Dendritic cell treated with granulocyte-macrophage colony-stimulating factor and Interleukin-4, amounts not matched to agents 40 ng/mL and 50 ng/mL, for 4 days (primary cell): ENCODE data around the gene IGFN1.

Experiments used
- H3K27ac Mint-ChIP-seq: one replicate; pipeline ENCODE4 v1.8.0; 2022; ENCODE audit warnings: mild to moderate bottlenecking, mixed read lengths
- H3K27me3 Mint-ChIP-seq: one replicate; pipeline ENCODE4 v1.8.0; 2022; ENCODE audit warnings: mild to moderate bottlenecking, mixed read lengths
- H3K36me3 Mint-ChIP-seq: one replicate; pipeline ENCODE4 v1.8.0; 2022; ENCODE audit warnings: low read depth, mixed read lengths
- H3K4me1 Mint-ChIP-seq: one replicate; pipeline ENCODE4 v1.8.0; 2022; ENCODE audit warnings: low read depth, mixed read lengths
- H3K4me3 Mint-ChIP-seq: one replicate; pipeline ENCODE4 v1.8.0; 2022; ENCODE audit warnings: mild to moderate bottlenecking, moderate library complexity, mixed read lengths
- H3K9me3 Mint-ChIP-seq: one replicate; pipeline ENCODE4 v1.8.0; 2022; ENCODE audit warnings: mixed read lengths
- intact Hi-C: fragments of 100-400 bp; cut with micrococcal nuclease; formaldehyde crosslinking; loops from one replicate; pipeline ENCODE4 v1.15.0; 2022

The IGFN1 gene

DNA sequence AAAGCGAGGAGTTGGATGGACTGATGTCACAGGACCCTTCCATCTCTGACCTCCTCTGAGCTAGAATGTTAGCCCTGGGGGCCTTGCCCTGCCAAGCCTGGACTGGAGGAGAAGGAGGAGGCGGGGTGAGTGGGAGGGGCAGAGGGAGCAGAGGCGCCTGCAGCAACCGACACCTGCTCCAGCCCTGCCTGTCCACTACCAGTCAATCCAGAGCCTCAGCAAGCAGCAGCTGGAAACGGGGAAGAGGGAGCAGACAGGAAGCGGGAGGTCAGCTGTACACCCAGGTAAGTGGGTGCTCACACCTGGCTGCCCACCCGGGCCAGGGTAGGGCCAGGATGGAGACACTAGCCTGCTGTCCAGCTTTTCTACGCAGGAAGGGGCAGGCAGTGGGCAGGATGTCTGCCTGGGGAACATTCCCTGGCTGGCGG lies at the start of gene IGFN1:
IGFN1 (plus strand) TSS at position 201 of the 428 bp plus-strand sequence. CDS start 2,470 bp downstream, outside the sequence.
- no peaks in the 10 kb centered on the region for H3K4me1 Mint-ChIP-seq
- H3K36me3 Mint-ChIP-seq = no peaks in the 10 kb centered on the region
- H3K27ac Mint-ChIP-seq = no peak within 1 kb of the TSS
- peaks cover 17% of the 10 kb centered on the region for H3K27me3 Mint-ChIP-seq
- intact Hi-C loops = no loop called here
- no peaks in the 10 kb centered on the region for H3K9me3 Mint-ChIP-seq
- no peak within 1 kb of the TSS for H3K4me3 Mint-ChIP-seq

DNA sequence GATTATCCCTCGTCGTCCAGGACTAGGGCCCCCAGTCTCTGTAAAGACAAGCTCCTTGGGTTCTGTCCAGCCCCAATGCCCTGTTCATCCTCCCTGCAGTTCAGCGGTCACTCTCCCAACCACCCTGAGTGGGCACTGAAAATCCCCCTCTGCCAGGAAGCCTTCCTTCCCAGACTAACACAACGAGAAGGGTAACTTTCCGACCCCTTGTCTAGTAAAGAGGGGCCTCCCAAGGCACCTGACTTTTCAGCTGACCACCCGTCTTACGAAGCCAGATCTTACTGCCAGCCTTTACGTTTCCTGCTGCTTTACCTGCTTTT lies 49.7 kb upstream of the IGFN1 start:
- H3K27ac Mint-ChIP-seq = no peak overlapping the region
- no peaks in the 10 kb centered on the region for H3K9me3 Mint-ChIP-seq
- intact Hi-C loops = no loop called here
- H3K27me3 Mint-ChIP-seq = no peaks in the 10 kb centered on the region
- no peak overlapping the region for H3K4me3 Mint-ChIP-seq
- peaks cover 86% of the 10 kb centered on the region for H3K36me3 Mint-ChIP-seq
- no peaks in the 10 kb centered on the region for H3K4me1 Mint-ChIP-seq

DNA sequence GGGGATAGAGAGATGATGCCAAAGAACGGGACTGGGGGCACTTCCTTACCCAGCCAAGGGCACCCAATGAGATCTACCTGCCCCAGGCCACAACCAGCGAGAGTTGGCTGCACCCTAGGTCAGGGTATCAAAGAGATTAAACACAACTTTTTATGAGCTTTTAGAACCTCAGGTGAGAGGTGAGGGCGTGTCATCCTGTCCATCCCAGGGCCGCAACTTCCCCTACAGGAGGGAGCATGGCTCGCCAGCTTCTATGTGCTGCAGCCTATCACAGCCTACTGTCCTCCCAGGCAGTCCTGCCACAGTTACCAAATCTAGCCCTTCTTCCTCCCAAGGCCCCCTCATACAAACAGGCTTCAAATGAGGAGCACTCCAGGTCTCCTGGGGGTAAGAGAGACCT lies 49.2 kb upstream of the IGFN1 start:
- peaks cover 87% of the 10 kb centered on the region for H3K36me3 Mint-ChIP-seq
- H3K27me3 Mint-ChIP-seq = no peaks in the 10 kb centered on the region
- no peak overlapping the region for H3K4me3 Mint-ChIP-seq
- H3K9me3 Mint-ChIP-seq = no peaks in the 10 kb centered on the region
- no peak overlapping the region for H3K27ac Mint-ChIP-seq
- intact Hi-C loops = no loop called here
- no peaks in the 10 kb centered on the region for H3K4me1 Mint-ChIP-seq

DNA sequence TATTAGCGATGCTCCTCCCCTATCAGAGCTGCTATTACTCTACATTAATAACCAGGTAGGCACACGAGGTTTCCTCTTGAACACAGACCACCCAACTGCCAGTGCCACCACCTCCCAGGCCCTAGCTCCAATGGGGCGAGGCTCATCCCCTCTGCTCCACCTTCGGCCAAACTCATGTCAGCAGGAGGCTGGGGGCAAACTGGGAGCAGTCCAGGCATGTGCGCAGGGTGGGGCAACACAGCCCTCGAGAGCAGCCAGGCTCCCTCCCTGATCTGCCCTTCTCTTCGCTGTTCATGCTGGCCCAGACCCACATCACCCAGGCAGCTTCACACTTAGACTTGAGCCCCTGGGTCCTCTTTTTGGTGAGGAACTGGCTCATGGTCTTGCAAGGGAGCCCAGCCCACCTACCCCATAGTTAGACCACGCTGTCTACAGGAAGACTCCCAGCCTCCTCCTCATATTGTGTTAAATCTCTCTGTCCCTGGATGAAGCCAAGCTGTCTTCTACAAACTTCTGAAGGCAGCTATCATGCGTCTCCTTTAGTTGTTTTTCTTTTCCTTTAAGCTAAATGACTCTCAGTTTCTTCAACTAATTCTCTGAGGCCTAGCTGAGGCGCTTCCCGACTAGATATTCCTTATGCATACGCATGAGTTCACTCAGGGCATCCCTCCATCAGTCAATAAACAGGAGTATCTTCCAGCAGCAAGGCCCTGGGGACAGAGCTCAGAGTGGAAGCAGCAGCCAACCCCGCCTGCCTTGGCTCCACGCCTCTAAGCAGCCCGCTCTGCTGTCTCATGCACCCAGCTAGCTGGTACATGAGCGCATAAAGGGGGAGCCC lies 48.4 kb upstream of the IGFN1 start:
- H3K9me3 Mint-ChIP-seq = no peaks in the 10 kb centered on the region

DNA sequence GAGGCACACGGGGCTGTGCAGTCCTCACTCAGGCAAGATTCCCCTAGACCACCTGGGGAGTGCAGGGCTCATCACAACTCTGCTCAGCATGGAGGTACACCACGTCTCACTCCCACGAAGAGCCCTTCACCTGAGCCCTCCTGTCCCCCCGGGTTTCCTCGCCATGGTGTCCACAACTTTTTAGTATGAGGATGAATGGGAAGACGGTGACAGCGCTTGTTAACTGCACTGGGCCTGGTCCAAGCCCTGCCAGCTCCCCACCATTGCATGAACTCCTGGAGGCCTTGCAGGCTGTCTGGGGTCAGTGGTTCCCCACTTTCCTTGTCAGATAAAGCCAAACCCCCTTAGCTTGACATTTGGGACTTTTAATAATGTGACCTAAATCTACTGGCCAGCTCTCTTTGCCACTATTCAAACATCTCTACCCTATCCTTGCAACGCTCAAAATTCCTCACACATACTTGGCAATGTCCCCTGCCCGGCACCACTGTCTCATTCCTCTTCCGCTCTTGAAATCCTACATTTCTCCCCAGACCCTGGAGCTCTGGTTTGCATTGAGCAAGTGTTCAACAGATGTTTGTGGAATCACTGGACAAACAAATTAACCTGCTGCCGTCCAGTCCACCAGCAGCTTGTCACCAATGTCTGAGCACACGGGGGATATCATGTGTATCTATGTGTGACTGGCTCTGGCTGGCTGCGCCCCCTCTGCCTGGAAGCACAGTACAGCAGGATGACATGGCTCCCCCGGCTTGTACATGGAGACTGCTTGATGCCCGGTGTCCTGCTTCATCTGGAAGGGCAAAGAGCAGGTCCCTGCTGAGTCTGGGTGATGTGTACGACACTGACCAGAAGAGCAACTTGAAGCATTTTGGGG lies 47.5 kb upstream of the IGFN1 start:
- peaks cover 90% of the 10 kb centered on the region for H3K36me3 Mint-ChIP-seq
- no peak overlapping the region for H3K4me3 Mint-ChIP-seq
- H3K9me3 Mint-ChIP-seq = no peaks in the 10 kb centered on the region
- no peaks in the 10 kb centered on the region for H3K27me3 Mint-ChIP-seq
- no peaks in the 10 kb centered on the region for H3K4me1 Mint-ChIP-seq
- intact Hi-C loops = no loop called here
- H3K27ac Mint-ChIP-seq = no peak overlapping the region

More for the DNA sequence above, 48.4 kb upstream of the IGFN1 start:
- no peak overlapping the region for H3K4me3 Mint-ChIP-seq
- no peaks in the 10 kb centered on the region for H3K4me1 Mint-ChIP-seq
- H3K27me3 Mint-ChIP-seq = no peaks in the 10 kb centered on the region
- H3K36me3 Mint-ChIP-seq = peaks cover 91% of the 10 kb centered on the region
- intact Hi-C loops = no loop called here
- no peak overlapping the region for H3K27ac Mint-ChIP-seq

DNA sequence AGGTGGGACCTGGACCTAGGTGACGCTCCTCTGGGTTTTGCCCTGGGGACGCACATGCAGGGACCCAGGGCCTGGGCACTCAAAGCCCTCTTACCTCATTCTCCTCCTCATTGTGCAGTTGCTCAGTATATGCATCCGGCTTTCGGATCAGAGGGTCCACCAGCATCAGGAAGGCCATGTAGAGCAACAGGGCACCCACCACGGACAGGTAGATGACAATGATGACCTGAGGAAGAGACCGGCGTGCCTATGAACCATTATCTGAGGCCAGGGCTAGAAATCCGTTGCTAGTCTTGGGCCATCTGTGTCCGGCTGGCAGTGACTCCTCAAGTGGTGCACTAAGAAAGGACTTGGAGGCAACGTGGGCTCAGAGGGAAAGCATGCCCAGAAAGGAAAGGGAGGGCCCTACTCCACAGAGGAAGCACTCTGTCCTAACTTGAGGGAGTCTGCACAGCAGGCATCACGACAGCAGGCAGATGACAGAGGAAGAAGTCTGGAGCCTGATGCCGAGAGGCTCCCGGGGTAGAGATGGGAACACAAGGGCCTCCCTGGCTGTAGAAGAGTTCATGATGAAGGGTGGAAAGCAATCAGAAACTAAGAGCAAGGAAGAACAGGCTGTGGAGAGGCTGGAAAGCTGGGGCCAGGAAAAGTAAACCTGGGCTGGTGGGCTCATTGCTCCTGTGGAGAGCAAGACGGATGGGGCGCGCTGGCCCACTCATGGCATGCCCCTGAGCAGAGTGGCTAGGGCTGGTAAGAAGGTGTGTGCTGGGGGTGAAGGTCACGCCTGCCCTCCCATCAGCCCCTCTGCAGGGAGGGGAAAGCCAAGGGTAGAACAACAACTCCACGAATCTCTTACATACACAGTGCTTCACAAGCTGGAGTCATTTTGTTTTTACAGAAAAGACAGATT lies 46.6 kb upstream of the IGFN1 start:
- Mint-ChIP-seq H3K36me3 (peaks cover 94% of the 10 kb centered on the region), H3K27me3 (no peaks in the 10 kb centered on the region), H3K27ac (no peak overlapping the region), H3K9me3 (no peaks in the 10 kb centered on the region), H3K4me1 (no peaks in the 10 kb centered on the region), H3K4me3 (no peak overlapping the region)
- intact Hi-C loops = no loop called here

DNA sequence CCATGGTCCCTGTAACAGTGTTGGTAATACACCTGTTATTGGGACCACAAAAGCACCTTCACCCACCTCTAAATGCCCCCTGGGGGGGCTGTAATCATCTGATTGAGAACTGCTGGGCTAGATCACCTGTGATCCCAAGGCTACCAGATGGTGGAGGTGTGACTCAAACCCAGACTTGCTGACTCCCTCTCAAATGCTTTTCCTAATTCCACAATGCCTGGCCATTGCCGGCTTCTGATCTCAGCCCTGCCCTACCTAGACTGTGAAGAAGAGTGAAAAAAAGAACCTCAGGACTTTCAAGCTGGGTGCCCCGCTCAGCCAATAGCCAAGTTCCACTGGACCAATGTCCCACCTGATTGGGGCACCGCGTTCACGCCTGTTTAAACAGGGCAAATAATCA lies 45.9 kb upstream of the IGFN1 start:
- Mint-ChIP-seq H3K27me3 (no peaks in the 10 kb centered on the region), H3K27ac (no peak overlapping the region), H3K4me1 (no peaks in the 10 kb centered on the region), H3K4me3 (no peak overlapping the region), H3K9me3 (no peaks in the 10 kb centered on the region), H3K36me3 (peaks cover 89% of the 10 kb centered on the region)
- intact Hi-C loops = no loop called here

DNA sequence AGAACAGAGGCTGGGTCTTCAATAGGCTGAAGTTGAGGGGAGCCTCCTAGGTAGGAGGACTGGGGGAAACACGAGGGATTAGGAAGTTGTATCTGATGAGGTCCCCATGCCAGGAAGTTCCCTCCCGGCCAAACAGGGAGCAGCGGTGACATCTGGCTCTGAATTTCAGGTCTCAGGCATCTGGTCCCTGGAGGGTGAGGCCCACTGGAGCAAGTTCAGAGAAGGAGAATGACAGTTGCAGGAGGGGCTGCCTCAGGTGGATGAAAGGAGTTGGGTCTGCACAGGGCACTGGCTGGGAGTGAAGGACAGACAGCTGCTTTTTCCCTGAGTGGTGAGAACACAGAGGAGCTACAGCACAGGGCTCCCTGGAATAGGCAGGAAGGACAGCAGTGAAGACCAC lies 45.5 kb upstream of the IGFN1 start:
- intact Hi-C loops = no loop called here
- Mint-ChIP-seq H3K4me1 (no peaks in the 10 kb centered on the region), H3K9me3 (no peaks in the 10 kb centered on the region), H3K27me3 (no peaks in the 10 kb centered on the region), H3K36me3 (peaks cover 85% of the 10 kb centered on the region), H3K4me3 (no peak overlapping the region), H3K27ac (no peak overlapping the region)

DNA sequence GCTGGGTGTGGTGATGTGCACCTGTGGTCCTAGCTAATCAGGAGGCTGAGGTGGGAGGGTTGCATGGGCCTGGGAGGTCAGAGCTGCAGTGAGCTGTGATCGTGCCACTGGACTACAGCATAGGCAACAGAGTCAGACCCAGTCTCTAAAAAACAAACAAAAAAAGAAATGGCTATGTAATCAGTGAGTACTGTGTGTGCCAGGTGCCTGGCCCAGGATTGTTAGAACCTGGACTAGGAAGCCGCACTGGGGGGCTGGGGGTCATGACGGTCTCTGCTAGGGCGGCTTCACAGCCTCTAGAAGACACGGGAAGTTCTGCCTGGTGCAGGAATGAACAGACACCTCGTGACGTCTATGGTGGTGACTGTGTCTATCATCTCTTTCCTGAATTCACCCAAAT lies 44.8 kb upstream of the IGFN1 start:
- H3K4me3 Mint-ChIP-seq = no peak overlapping the region
- no peaks in the 10 kb centered on the region for H3K4me1 Mint-ChIP-seq
- peaks cover 85% of the 10 kb centered on the region for H3K36me3 Mint-ChIP-seq
- H3K27ac Mint-ChIP-seq = no peak overlapping the region
- H3K27me3 Mint-ChIP-seq = no peaks in the 10 kb centered on the region
- intact Hi-C loops = no loop called here
- H3K9me3 Mint-ChIP-seq = no peaks in the 10 kb centered on the region

DNA sequence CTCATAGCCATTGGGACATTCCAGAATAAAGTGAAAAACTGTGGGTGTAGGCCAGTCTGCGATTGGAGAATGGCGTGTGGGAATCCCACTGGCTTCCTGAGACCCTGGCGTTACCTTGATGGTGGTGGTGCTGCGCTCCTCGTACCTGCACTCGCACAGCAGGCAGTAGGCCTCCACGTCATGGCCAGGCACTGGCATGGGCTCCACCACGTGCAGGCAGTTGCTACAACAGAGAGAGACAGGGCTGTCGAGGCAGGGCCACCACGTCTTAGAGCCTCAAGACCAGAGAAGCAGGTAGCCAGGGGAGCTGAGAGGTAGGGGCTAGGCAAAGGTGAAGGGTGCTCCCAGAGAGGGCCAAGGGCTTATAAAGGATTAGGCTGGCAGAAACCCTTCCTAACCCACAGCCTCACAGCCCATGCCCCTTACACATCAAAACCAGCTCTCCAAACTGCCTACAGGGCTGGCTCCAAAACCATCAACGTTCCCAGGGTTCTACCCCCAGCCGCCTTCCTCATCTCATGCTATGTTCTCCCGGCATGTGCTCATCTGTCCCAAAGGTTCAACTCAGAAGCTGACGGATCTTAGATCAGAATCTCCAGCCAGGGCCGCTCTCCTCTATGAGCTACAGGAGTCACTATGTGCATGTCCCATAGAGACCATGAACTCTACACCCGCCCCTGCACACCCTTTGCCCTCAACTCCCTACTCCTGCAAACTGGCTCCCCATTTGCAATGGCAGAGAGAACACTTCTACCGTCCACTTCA lies 43.8 kb upstream of the IGFN1 start:
- Mint-ChIP-seq H3K27ac (no peak overlapping the region), H3K36me3 (peaks cover 85% of the 10 kb centered on the region), H3K4me1 (no peaks in the 10 kb centered on the region), H3K9me3 (no peaks in the 10 kb centered on the region), H3K4me3 (no peak overlapping the region), H3K27me3 (no peaks in the 10 kb centered on the region)
- intact Hi-C loops = no loop called here

DNA sequence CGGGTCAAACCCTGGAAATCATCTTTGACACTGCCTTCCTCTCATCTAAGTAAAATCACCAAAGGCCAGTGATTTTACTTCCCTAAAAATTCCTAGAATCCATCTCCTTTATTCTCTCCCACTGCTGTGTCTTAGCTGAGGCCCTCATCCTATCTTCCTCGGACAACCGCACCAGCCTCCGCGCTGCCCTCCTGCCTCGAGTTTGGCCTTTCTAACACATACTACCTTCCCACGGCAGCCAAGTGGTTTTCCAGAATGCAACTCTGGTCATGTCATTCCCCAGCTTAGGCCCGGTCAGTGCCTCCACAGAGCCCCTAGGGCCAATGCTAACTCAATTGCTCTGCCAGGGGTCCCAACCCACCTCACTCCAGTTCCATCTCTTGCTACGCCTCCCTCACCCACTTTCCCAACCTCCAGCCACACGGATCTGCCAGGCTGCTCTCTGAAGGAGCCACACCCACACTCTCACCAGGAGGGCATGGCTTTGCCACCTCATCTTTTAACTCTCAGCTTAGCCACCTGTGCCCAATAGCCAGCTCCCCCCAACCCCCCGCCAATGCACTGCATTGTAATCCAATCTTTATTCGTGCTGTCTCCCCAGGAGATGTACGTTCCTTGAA lies 43.1 kb upstream of the IGFN1 start:
- Mint-ChIP-seq H3K36me3 (peaks cover 79% of the 10 kb centered on the region), H3K4me1 (no peaks in the 10 kb centered on the region), H3K27ac (no peak overlapping the region), H3K9me3 (no peaks in the 10 kb centered on the region), H3K4me3 (no peak overlapping the region), H3K27me3 (no peaks in the 10 kb centered on the region)
- intact Hi-C loops = no loop called here

DNA sequence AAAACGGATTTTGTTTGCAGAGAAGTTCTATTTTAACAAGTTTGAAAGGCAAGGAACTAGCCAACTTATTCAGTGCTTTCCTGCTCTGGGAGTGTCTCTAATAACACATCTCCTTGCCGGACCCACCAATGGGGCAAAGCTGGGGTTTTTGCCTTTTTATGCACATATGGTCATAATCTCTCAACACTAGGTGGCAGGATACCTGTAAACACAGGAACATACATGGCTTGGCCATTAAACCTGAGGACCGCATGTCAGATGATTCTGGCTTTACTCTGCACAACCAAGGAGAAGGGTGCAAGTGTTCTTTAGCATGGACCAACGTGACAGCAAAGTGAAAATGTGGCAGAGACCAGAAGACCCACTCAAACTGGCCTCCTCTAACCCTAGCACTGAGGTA lies 41.2 kb upstream of the IGFN1 start:
- Mint-ChIP-seq H3K27ac (no peak overlapping the region), H3K9me3 (no peaks in the 10 kb centered on the region), H3K4me3 (no peak overlapping the region), H3K27me3 (no peaks in the 10 kb centered on the region), H3K4me1 (peaks cover 6% of the 10 kb centered on the region), H3K36me3 (peaks cover 60% of the 10 kb centered on the region)
- intact Hi-C loops = no loop called here
